ENCODE measurements around the gene MET. TPM values are rescaled to one million over a fixed set of nuclear protein-coding genes. Genes with fewer than 3 reads are reported as not detected.

MET gene
- total RNA-seq, 1 donor from 2014 or later, result 23.6 TPM

GRCh38 chr7:116731445-116732335 is 59.7 kb downstream of the MET start:
- H3K9me3 Mint-ChIP-seq (ENCODE audit: low read depth), result no peaks in the 10 kb centered on the region

GRCh38 chr7:116732788-116733694 is 61.0 kb downstream of the MET start:
- H3K36me3 Mint-ChIP-seq (ENCODE audit: low read depth), result peaks cover 6% of the 10 kb centered on the region

More at GRCh38 chr7:116731445-116732335, 59.7 kb downstream of the MET start:
- peaks cover 18% of the 10 kb centered on the region for H3K4me1 Mint-ChIP-seq (ENCODE audit: low read depth)
- no peaks in the 10 kb centered on the region for H3K27me3 Mint-ChIP-seq (ENCODE audit: low read depth)
- peaks cover 3% of the 10 kb centered on the region for H3K36me3 Mint-ChIP-seq (ENCODE audit: low read depth)
- no peak overlapping the region for H3K4me3 Mint-ChIP-seq (ENCODE audit: unreplicated experiment)
- no peak for TF ChIP-seq CTCF (IDR thresholded peaks at IDR 0.05)
- H3K27ac Mint-ChIP-seq (ENCODE audit: unreplicated experiment), result no peak overlapping the region
- DNase-seq (ENCODE audit: low spot score), result no peak

GRCh38 chr7:116733924-116734580 is 62.1 kb downstream of the MET start:
- Mint-ChIP-seq H3K36me3 (ENCODE audit: low read depth) (peaks cover 6% of the 10 kb centered on the region), H3K27me3 (ENCODE audit: low read depth) (no peaks in the 10 kb centered on the region)

More at GRCh38 chr7:116732788-116733694, 61.0 kb downstream of the MET start:
- Mint-ChIP-seq H3K27ac (ENCODE audit: unreplicated experiment) (no peak overlapping the region), H3K27me3 (ENCODE audit: low read depth) (no peaks in the 10 kb centered on the region), H3K9me3 (ENCODE audit: low read depth) (no peaks in the 10 kb centered on the region), H3K4me3 (ENCODE audit: unreplicated experiment) (no peak overlapping the region), H3K4me1 (ENCODE audit: low read depth) (peaks cover 21% of the 10 kb centered on the region)
- TF ChIP-seq CTCF (IDR thresholded peaks at IDR 0.05), result no peak
- DNase-seq (ENCODE audit: low spot score), result no peak

GRCh38 chr7:116734710-116735109 is 62.7 kb downstream of the MET start:
- DNase-seq (ENCODE audit: low spot score), result no peak
- Mint-ChIP-seq H3K4me3 (ENCODE audit: unreplicated experiment) (no peak overlapping the region), H3K36me3 (ENCODE audit: low read depth) (peaks cover 6% of the 10 kb centered on the region), H3K27me3 (ENCODE audit: low read depth) (no peaks in the 10 kb centered on the region), H3K27ac (ENCODE audit: unreplicated experiment) (no peak overlapping the region), H3K4me1 (ENCODE audit: low read depth) (peaks cover 21% of the 10 kb centered on the region), H3K9me3 (ENCODE audit: low read depth) (no peaks in the 10 kb centered on the region)
- TF ChIP-seq CTCF (IDR thresholded peaks at IDR 0.05), result no peak

More at GRCh38 chr7:116733924-116734580, 62.1 kb downstream of the MET start:
- Mint-ChIP-seq H3K4me3 (ENCODE audit: unreplicated experiment) (no peak overlapping the region), H3K4me1 (ENCODE audit: low read depth) (peaks cover 21% of the 10 kb centered on the region), H3K9me3 (ENCODE audit: low read depth) (no peaks in the 10 kb centered on the region), H3K27ac (ENCODE audit: unreplicated experiment) (no peak overlapping the region)
- no peak for TF ChIP-seq CTCF (IDR thresholded peaks at IDR 0.05)
- no peak for DNase-seq (ENCODE audit: low spot score)

Measured in chondrocyte (in vitro differentiated cells).